Erythroblast (primary cell): ENCODE measurements around the gene BLM.

ENCODE experiments used
- GATA1 ChIP-seq: IDR thresholded peaks from 2 replicates; pipeline ENCODE4 v1.6.1; 2011; ENCODE audit warnings: low read depth, mild to moderate bottlenecking, control low read depth, low read length, moderate library complexity
- POLR2A ChIP-seq: IDR thresholded peaks from 2 replicates; pipeline ENCODE4 v1.6.1; 2011; ENCODE audit warnings: mild to moderate bottlenecking, low read length

- TF ChIP-seq POLR2A (no peak), GATA1 (no peak)
Measured at GRCh38 chr15:90799639-90800170, 82.6 kb downstream of the BLM start.
